Measurements from ENCODE around the gene PCOLCE2.

GRCh38 chr3:142926368-142926944 lies 37.6 kb upstream of the PCOLCE2 start:
- no peak for TF ChIP-seq EZH2 (IDR thresholded peaks at IDR 0.05; ENCODE audit: low read length, unreplicated experiment)
- TF ChIP-seq, protein P1, sequence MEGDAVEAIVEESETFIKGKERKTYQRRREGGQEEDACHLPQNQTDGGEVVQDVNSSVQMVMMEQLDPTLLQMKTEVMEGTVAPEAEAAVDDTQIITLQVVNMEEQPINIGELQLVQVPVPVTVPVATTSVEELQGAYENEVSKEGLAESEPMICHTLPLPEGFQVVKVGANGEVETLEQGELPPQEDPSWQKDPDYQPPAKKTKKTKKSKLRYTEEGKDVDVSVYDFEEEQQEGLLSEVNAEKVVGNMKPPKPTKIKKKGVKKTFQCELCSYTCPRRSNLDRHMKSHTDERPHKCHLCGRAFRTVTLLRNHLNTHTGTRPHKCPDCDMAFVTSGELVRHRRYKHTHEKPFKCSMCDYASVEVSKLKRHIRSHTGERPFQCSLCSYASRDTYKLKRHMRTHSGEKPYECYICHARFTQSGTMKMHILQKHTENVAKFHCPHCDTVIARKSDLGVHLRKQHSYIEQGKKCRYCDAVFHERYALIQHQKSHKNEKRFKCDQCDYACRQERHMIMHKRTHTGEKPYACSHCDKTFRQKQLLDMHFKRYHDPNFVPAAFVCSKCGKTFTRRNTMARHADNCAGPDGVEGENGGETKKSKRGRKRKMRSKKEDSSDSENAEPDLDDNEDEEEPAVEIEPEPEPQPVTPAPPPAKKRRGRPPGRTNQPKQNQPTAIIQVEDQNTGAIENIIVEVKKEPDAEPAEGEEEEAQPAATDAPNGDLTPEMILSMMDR (conservative IDR thresholded peaks at IDR 0.05; ENCODE audit: low read depth, low read length): no peak

Data from PC-3 (cell line).